GM12872 (cell line): ENCODE data around the gene NEK1.

Source experiments
- CTCF ChIP-seq: IDR thresholded peaks from 3 replicates; pipeline ENCODE4 v1.5.1; 2011; ENCODE audit warnings: low read depth, mild to moderate bottlenecking, low read length, moderate library complexity; ENCODE audit not compliant: insufficient read depth

The NEK1 gene

GRCh38 chr4:169464080-169464479 is 148.3 kb downstream of the NEK1 start:
- no peak for TF ChIP-seq CTCF

GRCh38 chr4:169460081-169460480 is 152.3 kb downstream of the NEK1 start:
- no peak for TF ChIP-seq CTCF

- TF ChIP-seq CTCF = no peak
Observed at GRCh38 chr4:169458575-169458974, 153.8 kb downstream of the NEK1 start.

GRCh38 chr4:169446824-169447223 is 165.6 kb downstream of the NEK1 start:
- no peak for TF ChIP-seq CTCF

GRCh38 chr4:169443748-169444147 is 168.6 kb downstream of the NEK1 start:
- no peak for TF ChIP-seq CTCF

GRCh38 chr4:169440446-169440845 is 171.9 kb downstream of the NEK1 start:
- no peak for TF ChIP-seq CTCF

- no peak for TF ChIP-seq CTCF
Observed at GRCh38 chr4:169439244-169439643, 173.1 kb downstream of the NEK1 start.

GRCh38 chr4:169438057-169438480 is 174.3 kb downstream of the NEK1 start:
- TF ChIP-seq CTCF = no peak
